ENCODE data around the gene C17orf67. TPM values are rescaled to one million over a fixed set of nuclear protein-coding genes. Genes with fewer than 3 reads are reported as not detected.

C17orf67 gene, protein sequence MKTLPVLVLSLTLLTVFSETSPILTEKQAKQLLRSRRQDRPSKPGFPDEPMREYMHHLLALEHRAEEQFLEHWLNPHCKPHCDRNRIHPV
- total RNA-seq (under 1 TPM; 0.19 to 0.75 TPM), polyA plus RNA-seq (1 to 10 TPM in 1 of 2 donors, under 1 TPM in 1; 0.81 to 1.4 TPM)

GRCh38 chr17:56833809-56834379, at the start of gene C17orf67, which contains the start of gene DGKE:
Gene C17orf67, minus strand, starts transcription at chr17:56833920. Its CDS starts 18,110 bp downstream, at chr17:56815810.
Gene DGKE, plus strand, starts transcription at chr17:56834151. Its CDS starts 645 bp downstream, at chr17:56834796.
- TF ChIP-seq, protein P1, sequence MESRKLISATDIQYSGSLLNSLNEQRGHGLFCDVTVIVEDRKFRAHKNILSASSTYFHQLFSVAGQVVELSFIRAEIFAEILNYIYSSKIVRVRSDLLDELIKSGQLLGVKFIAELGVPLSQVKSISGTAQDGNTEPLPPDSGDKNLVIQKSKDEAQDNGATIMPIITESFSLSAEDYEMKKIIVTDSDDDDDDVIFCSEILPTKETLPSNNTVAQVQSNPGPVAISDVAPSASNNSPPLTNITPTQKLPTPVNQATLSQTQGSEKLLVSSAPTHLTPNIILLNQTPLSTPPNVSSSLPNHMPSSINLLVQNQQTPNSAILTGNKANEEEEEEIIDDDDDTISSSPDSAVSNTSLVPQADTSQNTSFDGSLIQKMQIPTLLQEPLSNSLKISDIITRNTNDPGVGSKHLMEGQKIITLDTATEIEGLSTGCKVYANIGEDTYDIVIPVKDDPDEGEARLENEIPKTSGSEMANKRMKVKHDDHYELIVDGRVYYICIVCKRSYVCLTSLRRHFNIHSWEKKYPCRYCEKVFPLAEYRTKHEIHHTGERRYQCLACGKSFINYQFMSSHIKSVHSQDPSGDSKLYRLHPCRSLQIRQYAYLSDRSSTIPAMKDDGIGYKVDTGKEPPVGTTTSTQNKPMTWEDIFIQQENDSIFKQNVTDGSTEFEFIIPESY (IDR thresholded peaks at IDR 0.05): no peak
- TF ChIP-seq, protein P2, sequence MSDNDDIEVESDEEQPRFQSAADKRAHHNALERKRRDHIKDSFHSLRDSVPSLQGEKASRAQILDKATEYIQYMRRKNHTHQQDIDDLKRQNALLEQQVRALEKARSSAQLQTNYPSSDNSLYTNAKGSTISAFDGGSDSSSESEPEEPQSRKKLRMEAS (IDR thresholded peaks at IDR 0.05): peak; percentile 28
- peak; percentile 10 for TF ChIP-seq SP1 (IDR thresholded peaks at IDR 0.05)

GRCh38 chr17:56881685-56882295, 48.1 kb upstream of the C17orf67 start:
- H3K36me3 ChIP-seq (ENCODE audit: control insufficient read depth in 4 of 4, insufficient read depth in 3 of 4, low read depth in 1 of 4, low read length in 3 of 4): peaks cover 0 to 3% (median 2%) of the 10 kb centered on the region in 4 donors
- H3K9ac ChIP-seq (ENCODE audit: low read depth in 1 of 2, low read length in 2 of 2): no peak overlapping the region
- DNase-seq (ENCODE audit: low spot score): no peak
- 69% methylated on average over 3 of the region's 3 CpGs for WGBS
- H3K27me3 ChIP-seq (ENCODE audit: control insufficient read depth in 4 of 4, insufficient read depth in 4 of 4, low read length in 3 of 4): no peaks in the 10 kb centered on the region
- H3K27ac ChIP-seq (ENCODE audit: low read depth in 1 of 2, low read length in 2 of 2): no peak overlapping the region
- TF ChIP-seq CTCF (IDR thresholded peaks at IDR 0.05; ENCODE audit: low read depth, low read length, missing input control): no peak
- no peak for TF ChIP-seq EGR1 (IDR thresholded peaks at IDR 0.05; ENCODE audit: low read depth in 2 of 2)
- TF ChIP-seq REST (IDR thresholded peaks at IDR 0.05): no peak
- no peak for TF ChIP-seq GABPA (IDR thresholded peaks at IDR 0.05 in 1 of 2, conservative IDR thresholded peaks at IDR 0.05 in 1 of 2)
- no peak for TF ChIP-seq ATF3 (IDR thresholded peaks at IDR 0.05)
- TF ChIP-seq TAF1 (conservative IDR thresholded peaks at IDR 0.05): no peak
- TF ChIP-seq RAD21 (IDR thresholded peaks at IDR 0.05): no peak
- TF ChIP-seq HNF4G (IDR thresholded peaks at IDR 0.05): no peak
- no peak for TF ChIP-seq HNF4A (conservative IDR thresholded peaks at IDR 0.05)
- TF ChIP-seq YY1 (IDR thresholded peaks at IDR 0.05): no peak
- no peak for TF ChIP-seq FOXA2 (IDR thresholded peaks at IDR 0.05)
- peaks cover 0 to 10% (median 4%) of the 10 kb centered on the region in 4 donors for H3K4me1 ChIP-seq (ENCODE audit: control insufficient read depth in 4 of 4, insufficient read depth in 4 of 4, low read length in 3 of 4)
- no peaks in the 10 kb centered on the region for H3K9me3 ChIP-seq (ENCODE audit: control insufficient read depth in 4 of 4, low read length in 3 of 4)
- no peak overlapping the region for H3K4me3 ChIP-seq (ENCODE audit: low read depth in 1 of 3, low read length in 3 of 3)

More at GRCh38 chr17:56833809-56834379, at the start of gene C17orf67, which contains the start of gene DGKE:
- WGBS: 1% methylated on average over 66 of the region's 66 CpGs
- Histone ChIP-seq H3K9me3 (ENCODE audit: control insufficient read depth in 4 of 4, low read length in 3 of 4) (no peaks in the 10 kb centered on the region), H3K9ac (ENCODE audit: low read depth in 1 of 2, low read length in 2 of 2) (peak within 1 kb of the TSS; percentile 27 to 67), H3K4me1 (ENCODE audit: control insufficient read depth in 4 of 4, insufficient read depth in 4 of 4, low read length in 3 of 4) (peaks cover 8 to 28% (median 18%) of the 10 kb centered on the region in 4 donors), H3K4me3 (ENCODE audit: low read depth in 1 of 3, low read length in 3 of 3) (peak within 1 kb of the TSS; percentile 56 to 74 (median 59)), H3K27ac (ENCODE audit: low read depth in 1 of 2, low read length in 2 of 2) (peak within 1 kb of the TSS; percentile 90 to 91), H3K36me3 (ENCODE audit: control insufficient read depth in 4 of 4, insufficient read depth in 3 of 4, low read depth in 1 of 4, low read length in 3 of 4) (no peaks in the 10 kb centered on the region), H3K27me3 (ENCODE audit: control insufficient read depth in 4 of 4, insufficient read depth in 4 of 4, low read length in 3 of 4) (no peaks in the 10 kb centered on the region)
- DNase-seq (ENCODE audit: low spot score): peak; percentile 99
